ENCODE data around the gene WDR4.
"Not testable (repeated sequence)": the region's sequence is repeated elsewhere in the genome, so short reads cannot be mapped to it uniquely, and the experiment has no call there.

The WDR4 gene

DNA sequence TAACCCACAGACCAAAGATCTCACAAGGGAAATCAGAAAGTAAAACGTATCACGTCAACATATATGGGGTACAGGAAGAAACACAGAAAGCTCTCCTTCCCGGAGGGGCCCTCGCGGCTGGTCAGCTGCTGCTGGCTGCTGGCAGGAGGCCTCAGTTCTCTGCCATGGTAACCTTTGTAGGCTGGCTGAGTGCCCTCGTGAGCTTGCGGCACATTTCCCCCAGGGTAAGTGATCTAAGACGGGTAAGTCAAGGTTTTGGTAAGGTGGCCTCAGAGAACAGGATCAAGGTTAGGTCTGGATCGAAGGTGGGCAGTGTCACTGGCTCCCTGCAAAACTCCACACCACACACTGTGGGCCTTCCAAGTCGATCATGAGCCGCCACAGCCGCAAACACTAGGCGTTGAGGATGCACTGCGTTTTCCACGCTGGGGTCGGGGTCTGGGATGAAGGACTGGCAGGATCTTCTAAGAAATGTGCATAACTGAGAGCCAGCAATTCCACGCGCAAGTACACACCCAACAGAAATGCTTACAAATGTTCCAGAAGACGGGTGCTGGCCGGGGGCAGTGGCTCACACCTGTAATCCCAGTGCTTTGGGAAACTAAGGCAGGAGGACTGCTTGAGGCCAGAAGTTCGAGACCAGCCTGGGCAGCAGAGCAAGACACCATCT is 33.9 kb downstream of the WDR4 start:
- no peak overlapping the region for H3K4me3 ChIP-seq (replicated peaks; ENCODE audit: low read depth, low read length)
- DNase-seq (ENCODE audit: extremely low read depth, low read depth), result no peak
- TF ChIP-seq, protein P1, sequence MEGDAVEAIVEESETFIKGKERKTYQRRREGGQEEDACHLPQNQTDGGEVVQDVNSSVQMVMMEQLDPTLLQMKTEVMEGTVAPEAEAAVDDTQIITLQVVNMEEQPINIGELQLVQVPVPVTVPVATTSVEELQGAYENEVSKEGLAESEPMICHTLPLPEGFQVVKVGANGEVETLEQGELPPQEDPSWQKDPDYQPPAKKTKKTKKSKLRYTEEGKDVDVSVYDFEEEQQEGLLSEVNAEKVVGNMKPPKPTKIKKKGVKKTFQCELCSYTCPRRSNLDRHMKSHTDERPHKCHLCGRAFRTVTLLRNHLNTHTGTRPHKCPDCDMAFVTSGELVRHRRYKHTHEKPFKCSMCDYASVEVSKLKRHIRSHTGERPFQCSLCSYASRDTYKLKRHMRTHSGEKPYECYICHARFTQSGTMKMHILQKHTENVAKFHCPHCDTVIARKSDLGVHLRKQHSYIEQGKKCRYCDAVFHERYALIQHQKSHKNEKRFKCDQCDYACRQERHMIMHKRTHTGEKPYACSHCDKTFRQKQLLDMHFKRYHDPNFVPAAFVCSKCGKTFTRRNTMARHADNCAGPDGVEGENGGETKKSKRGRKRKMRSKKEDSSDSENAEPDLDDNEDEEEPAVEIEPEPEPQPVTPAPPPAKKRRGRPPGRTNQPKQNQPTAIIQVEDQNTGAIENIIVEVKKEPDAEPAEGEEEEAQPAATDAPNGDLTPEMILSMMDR (IDR thresholded peaks at IDR 0.05; ENCODE audit: low read depth, low read length, missing control alignments), result no peak

DNA sequence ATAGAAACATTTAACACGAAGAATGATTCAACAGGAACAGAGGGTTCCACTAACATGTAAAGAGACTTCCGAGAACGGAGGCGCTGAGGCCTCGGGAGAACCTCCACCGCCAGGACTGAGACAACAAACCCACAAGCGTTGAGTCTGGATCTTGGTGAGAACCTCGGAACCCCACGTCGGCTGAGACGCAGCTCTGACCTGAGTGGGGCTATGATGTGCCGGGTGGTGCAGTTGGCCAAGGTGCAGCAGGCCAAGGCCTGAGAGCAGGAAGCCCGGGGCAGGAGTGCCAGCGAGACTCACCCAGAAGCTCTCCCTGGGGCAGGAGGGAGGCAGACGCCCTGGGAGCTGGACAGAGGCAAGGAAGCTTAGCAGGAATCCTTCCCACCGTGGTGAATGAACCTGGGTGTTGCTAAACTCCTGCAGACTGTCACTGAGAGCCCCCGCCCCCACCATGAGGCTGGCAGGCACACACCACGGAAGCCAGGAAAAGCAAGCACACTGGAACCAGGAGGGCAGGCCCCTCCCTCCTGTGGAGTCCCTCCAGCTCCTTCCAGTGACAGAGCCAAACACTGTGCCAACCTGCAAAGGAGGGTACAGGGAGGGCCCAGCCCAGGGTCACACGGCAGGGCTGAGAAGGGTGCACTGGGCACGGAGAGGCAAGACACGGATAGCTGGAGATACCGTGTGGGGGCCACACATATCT is 34.8 kb downstream of the WDR4 start:
- TF ChIP-seq, protein P1 (IDR thresholded peaks at IDR 0.05; ENCODE audit: low read depth, low read length, missing control alignments), result no peak
- DNase-seq (ENCODE audit: extremely low read depth, low read depth), result no peak

DNA sequence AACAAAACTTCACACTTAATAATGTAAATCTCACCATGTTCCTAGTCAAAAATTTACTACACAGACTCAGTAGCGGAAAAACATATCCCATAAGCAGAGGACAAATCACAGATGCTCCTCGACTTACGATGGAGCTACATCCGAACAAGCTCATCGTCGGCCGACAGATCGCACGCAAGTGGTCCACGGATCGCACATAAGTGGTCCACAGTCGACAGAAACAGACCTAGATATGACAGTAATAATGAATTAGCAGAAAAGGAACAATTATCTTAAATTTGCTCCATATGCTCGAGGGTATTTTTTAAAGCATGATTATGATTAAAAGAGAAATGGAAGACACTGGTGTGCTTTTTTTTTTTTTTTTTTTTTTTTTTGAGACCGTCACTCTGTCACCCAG is 36.3 kb downstream of the WDR4 start:
- no peak overlapping the region for H3K4me3 ChIP-seq (replicated peaks; ENCODE audit: low read depth, low read length)
- no peak for DNase-seq (ENCODE audit: extremely low read depth, low read depth)
- TF ChIP-seq, protein P1 (IDR thresholded peaks at IDR 0.05; ENCODE audit: low read depth, low read length, missing control alignments), result no peak

More for the DNA sequence above, 34.8 kb downstream of the WDR4 start:
- no peak overlapping the region for H3K4me3 ChIP-seq (replicated peaks; ENCODE audit: low read depth, low read length)

DNA sequence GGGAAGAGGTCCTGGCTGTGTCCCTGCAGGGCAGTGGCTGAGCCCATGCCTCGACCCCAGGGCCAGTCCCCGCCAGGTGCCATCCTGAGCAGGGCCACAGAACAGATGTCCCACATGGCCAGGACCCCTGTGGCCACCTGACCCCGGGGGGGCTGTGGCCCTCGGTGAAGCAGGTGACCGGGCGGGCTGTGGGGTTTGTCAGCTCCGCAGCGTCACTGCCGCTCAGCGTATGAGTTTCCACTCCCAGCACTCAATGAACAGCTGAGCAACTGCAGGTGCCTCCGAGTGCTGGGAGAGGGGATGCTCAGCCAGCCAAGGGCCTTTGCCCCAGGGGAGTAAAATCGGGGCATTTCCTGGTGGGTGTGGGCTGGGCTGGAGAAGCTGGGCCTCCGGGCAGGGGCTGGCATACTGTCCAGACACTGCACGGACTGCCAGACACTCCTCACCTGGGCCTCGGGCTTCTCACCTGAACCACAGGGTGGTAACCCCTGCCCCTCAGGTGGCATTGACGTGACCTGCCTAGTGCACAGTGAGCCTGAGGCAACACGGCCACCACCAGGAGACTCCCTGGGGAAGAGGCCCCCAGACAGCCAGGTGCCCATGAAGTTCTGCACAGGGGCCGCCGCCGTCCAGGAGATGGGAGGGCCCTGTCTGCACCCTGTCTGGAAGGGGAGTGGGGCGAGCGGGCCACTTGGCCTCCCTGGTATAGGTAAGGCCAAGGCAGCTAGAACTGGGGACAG is 37.3 kb downstream of the WDR4 start:
- H3K4me3 ChIP-seq (replicated peaks; ENCODE audit: low read depth, low read length); DNase-seq (ENCODE audit: extremely low read depth, low read depth): not testable (repeated sequence)

DNA sequence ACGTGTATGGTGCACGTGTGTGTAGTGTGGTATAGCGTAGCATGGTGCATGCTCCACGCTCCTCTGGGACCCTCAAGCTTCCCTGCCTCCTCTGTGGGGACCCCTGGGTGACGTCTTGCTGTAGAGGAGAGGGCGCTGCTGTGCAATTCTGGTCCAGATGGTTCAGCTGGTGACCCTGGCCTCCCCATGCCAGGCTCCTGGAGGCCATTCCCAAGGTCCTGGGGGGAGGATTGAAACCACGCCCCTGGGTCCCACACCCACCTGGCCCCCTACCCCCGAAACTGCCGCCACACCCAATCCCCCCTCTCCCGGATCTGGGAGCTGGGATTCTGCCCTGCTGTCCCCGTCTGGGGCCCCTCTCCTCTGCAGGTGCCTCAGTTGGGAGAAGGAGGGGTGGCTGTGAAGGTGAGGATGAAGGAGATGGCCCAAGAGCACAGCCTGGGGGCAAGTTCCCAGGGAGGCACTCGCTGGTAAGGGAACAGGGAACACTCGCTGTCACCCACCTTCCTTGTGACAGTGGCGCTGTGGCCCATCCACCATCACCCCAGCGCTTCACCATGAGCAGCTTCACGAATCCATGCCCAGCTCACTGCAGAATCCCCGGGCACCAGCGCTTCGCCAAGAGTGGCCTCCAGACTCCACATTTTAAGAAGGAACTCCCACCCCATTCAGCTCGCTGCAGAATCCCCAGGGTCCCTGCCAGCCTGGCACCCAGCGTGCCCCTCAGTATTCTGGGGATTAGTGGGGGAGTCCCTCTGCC is 38.0 kb downstream of the WDR4 start:
- TF ChIP-seq, protein P1 (IDR thresholded peaks at IDR 0.05; ENCODE audit: low read depth, low read length, missing control alignments), result no peak
- H3K4me3 ChIP-seq (replicated peaks; ENCODE audit: low read depth, low read length), result no peak overlapping the region
- no peak for DNase-seq (ENCODE audit: extremely low read depth, low read depth)

DNA sequence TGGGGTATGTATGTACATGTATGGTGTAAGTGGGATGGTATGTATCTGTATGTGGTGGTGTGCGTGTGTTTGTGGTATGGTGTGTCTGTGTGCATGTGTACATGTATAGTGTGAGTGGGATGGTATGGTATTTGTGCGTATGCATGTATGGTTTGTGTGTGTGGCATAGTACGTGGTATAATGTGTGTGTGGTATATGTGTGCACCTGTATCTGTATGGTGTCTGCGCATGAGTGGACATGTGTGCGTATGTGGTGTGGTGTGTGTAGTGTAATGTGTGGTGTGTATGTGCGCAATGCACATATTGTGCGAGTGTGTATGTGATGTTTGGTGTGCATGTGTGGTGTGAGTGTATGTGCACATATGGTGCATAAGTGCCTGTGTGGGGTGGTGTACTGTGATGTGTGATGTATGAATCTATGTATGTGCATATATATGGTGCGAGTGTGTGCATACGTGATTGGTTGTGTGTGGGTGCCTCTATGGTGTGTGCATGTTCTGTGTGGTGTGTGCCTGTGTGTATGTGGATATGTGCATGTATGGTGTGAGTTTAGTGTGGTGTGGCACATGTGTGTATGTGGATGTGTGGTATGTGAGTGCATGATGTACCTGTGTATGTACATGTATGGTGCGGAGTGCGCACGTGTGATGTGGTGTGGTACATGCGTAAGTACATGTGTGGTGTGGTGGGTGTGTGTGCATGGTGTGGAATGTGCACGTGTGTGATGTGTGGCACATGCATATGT is 38.8 kb downstream of the WDR4 start:
- TF ChIP-seq, protein P1 (IDR thresholded peaks at IDR 0.05; ENCODE audit: low read depth, low read length, missing control alignments), result no peak
- no peak for DNase-seq (ENCODE audit: extremely low read depth, low read depth)
- no peak overlapping the region for H3K4me3 ChIP-seq (replicated peaks; ENCODE audit: low read depth, low read length)

Data from HFF-Myc (cell line).